Peyer's patch (tissue), 4 donors: ENCODE results near the gene ZNF792. TPM values are rescaled to one million over a fixed set of nuclear protein-coding genes. Genes with fewer than 3 reads are reported as not detected.
A peak's percentile ranks its signal among the peaks of the same experiment; 100 is the strongest.

Source experiments
- DNase-seq, 3 donors: peaks; one replicate each; pipeline ENCODE4 v3.0.0-alpha.2; 2017 to 2019
- H3K27ac ChIP-seq, 4 donors: fragments of 200-600 bp; sonication (generic); one replicate each; pipeline ENCODE4 v1.5.1; 2016 to 2019
- H3K27me3 ChIP-seq, 2 donors: fragments of 200-600 bp; sonication (generic); one replicate each; pipeline ENCODE4 v1.5.1; 2019
- H3K36me3 ChIP-seq, 3 donors: fragments of 200-600 bp; sonication (generic); one replicate each; pipeline ENCODE4 v1.5.1; 2016 to 2019
- H3K4me1 ChIP-seq, 4 donors: fragments of 200-600 bp; sonication (generic); one replicate each; pipeline ENCODE4 v1.5.1; 2016 to 2019
- H3K4me3 ChIP-seq, 4 donors: fragments of 200-600 bp; sonication (generic); 1 replicate in 3 of 4; 2 replicates in 1 of 4; pipeline ENCODE4 v1.5.1; 2016 to 2019; ENCODE audit warnings: mild to moderate bottlenecking in 1 of 4
- H3K9me3 ChIP-seq, 4 donors: fragments of 200-600 bp; sonication (generic); one replicate each; pipeline ENCODE4 v1.5.1; 2016 to 2019; ENCODE audit warnings: mild to moderate bottlenecking in 1 of 4
- POLR2A ChIP-seq, 2 donors: fragments of 450-650 bp; IDR thresholded peaks; one replicate each; pipeline ENCODE4 v1.5.1; 2017; ENCODE audit warnings: antibody characterized with exemption in 2 of 2, mild to moderate bottlenecking in 2 of 2, moderate library complexity in 2 of 2
- total RNA-seq, 4 donors: library from RNA; depleted of rRNA; stranded (reverse); fragments of >200 nt; gene quantifications; one replicate each; pipeline ENCODE4 v1.1.0, GENCODE V29; 2016
- TF ChIP-seq, protein P1 (sequence below), 6 experiments: fragments of 450-650 bp in 4 of 6; fragments of 200-600 bp in 2 of 6; sonication (generic) in 1 of 6; IDR thresholded peaks; one replicate each; pipeline ENCODE4 v1.5.1; 2017 to 2019; ENCODE audit warnings: antibody characterized with exemption in 6 of 6, mild to moderate bottlenecking in 3 of 6, moderate library complexity in 1 of 6

Gene ZNF792
- total RNA-seq, 4 donors from 2014 or later = 7.0 to 15.7 (median 7.4) TPM

DNA sequence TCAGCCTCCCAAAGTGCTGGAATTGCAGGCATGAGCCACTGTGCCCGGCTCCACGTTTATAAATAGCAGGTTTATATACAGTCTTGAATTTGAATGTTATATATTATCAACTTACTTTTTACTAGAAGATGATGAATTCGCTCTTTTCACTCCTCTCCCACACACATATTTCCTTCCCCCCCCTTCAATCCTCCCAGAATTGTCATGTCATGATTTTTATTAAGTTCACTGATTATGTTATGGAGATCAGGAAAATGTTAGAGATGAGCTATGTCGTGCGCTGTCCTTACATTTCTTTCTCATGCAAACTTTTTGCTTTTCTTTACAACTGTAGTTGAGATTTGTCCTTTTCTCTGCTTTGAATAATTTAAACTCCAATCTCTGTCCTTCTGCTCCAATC lies 18.2 kb upstream of the ZNF792 start:
- TF ChIP-seq, protein P1, sequence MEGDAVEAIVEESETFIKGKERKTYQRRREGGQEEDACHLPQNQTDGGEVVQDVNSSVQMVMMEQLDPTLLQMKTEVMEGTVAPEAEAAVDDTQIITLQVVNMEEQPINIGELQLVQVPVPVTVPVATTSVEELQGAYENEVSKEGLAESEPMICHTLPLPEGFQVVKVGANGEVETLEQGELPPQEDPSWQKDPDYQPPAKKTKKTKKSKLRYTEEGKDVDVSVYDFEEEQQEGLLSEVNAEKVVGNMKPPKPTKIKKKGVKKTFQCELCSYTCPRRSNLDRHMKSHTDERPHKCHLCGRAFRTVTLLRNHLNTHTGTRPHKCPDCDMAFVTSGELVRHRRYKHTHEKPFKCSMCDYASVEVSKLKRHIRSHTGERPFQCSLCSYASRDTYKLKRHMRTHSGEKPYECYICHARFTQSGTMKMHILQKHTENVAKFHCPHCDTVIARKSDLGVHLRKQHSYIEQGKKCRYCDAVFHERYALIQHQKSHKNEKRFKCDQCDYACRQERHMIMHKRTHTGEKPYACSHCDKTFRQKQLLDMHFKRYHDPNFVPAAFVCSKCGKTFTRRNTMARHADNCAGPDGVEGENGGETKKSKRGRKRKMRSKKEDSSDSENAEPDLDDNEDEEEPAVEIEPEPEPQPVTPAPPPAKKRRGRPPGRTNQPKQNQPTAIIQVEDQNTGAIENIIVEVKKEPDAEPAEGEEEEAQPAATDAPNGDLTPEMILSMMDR (IDR thresholded peaks at IDR 0.05) = no peak
- no peak for TF ChIP-seq POLR2A (IDR thresholded peaks at IDR 0.05)
- no peak overlapping the region for H3K4me3 ChIP-seq
- no peaks in the 10 kb centered on the region for H3K36me3 ChIP-seq
- H3K27me3 ChIP-seq = no peaks in the 10 kb centered on the region
- peaks cover 0 to 9% (median 0%) of the 10 kb centered on the region in 4 donors for H3K4me1 ChIP-seq
- DNase-seq = no peak
- H3K27ac ChIP-seq = no peak overlapping the region
- no peaks in the 10 kb centered on the region for H3K9me3 ChIP-seq

- no peak for TF ChIP-seq POLR2A (IDR thresholded peaks at IDR 0.05)
- TF ChIP-seq, protein P1 (IDR thresholded peaks at IDR 0.05) = no peak
- Histone ChIP-seq H3K4me3 (no peak overlapping the region), H3K36me3 (no peaks in the 10 kb centered on the region), H3K27me3 (no peaks in the 10 kb centered on the region), H3K27ac (no peak overlapping the region), H3K4me1 (peaks cover 0 to under 1% (median 0%) of the 10 kb centered on the region in 4 donors), H3K9me3 (peaks cover 0 to 7% (median 0%) of the 10 kb centered on the region in 4 donors)
- DNase-seq = no peak
Measured at GRCh38 chr19:34979819-34980640, 16.0 kb upstream of the ZNF792 start.

GRCh38 chr19:34976611-34977010 lies 12.6 kb upstream of the ZNF792 start:
- no peak for TF ChIP-seq POLR2A (IDR thresholded peaks at IDR 0.05)
- TF ChIP-seq, protein P1 (IDR thresholded peaks at IDR 0.05) = no peak
- Histone ChIP-seq H3K27me3 (no peaks in the 10 kb centered on the region), H3K4me1 (peaks cover 0 to 6% (median 2%) of the 10 kb centered on the region in 4 donors), H3K27ac (no peak overlapping the region), H3K4me3 (no peak overlapping the region), H3K9me3 (peaks cover 0 to 7% (median 0%) of the 10 kb centered on the region in 4 donors), H3K36me3 (no peaks in the 10 kb centered on the region)
- DNase-seq = peak in 1 of 3 donors; percentile 5

GRCh38 chr19:34975056-34975455 lies 11.0 kb upstream of the ZNF792 start:
- Histone ChIP-seq H3K4me3 (no peak overlapping the region), H3K36me3 (no peaks in the 10 kb centered on the region), H3K27ac (no peak overlapping the region), H3K27me3 (no peaks in the 10 kb centered on the region), H3K9me3 (peaks cover 0 to 7% (median 0%) of the 10 kb centered on the region in 4 donors), H3K4me1 (peaks cover 0 to 6% (median 2%) of the 10 kb centered on the region in 4 donors)
- peak in 1 of 3 donors; percentile 56 for DNase-seq
- TF ChIP-seq POLR2A (IDR thresholded peaks at IDR 0.05) = no peak
- TF ChIP-seq, protein P1 (IDR thresholded peaks at IDR 0.05) = no peak

DNA sequence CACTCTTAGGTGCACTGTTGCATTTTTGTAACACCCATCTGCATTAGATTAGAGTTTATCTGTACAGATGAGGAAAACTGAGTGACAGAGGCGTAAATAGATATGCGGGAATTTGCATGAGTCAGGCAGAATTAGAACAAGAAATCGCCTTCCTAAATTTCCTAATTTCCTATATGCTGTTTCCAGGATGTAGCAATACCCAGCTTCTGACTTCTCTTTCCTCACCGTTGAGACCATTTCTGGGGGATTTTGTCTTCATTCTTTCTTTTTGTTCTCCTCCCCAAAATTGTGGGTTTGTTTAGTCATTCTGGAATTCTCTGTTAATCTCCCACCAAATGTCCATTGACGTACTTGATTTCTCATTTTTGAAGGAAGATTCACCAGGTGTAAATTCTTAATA lies 10.6 kb upstream of the ZNF792 start:
- H3K36me3 ChIP-seq = no peaks in the 10 kb centered on the region
- no peak overlapping the region for H3K27ac ChIP-seq
- DNase-seq = no peak
- H3K27me3 ChIP-seq = no peaks in the 10 kb centered on the region
- peaks cover 0 to 7% (median 0%) of the 10 kb centered on the region in 4 donors for H3K9me3 ChIP-seq
- TF ChIP-seq POLR2A (IDR thresholded peaks at IDR 0.05) = no peak
- TF ChIP-seq, protein P1 (IDR thresholded peaks at IDR 0.05) = no peak
- no peak overlapping the region for H3K4me3 ChIP-seq
- peaks cover 0 to 6% (median 2%) of the 10 kb centered on the region in 4 donors for H3K4me1 ChIP-seq
